Panc1 (cell line): ENCODE data around the gene PPM1F. TPM values are rescaled to one million over a fixed set of nuclear protein-coding genes. Genes with fewer than 3 reads are reported as not detected.
A peak's percentile ranks its signal among the peaks of the same experiment; 100 is the strongest.

ENCODE experiments used
- ATAC-seq: fragments of 200-7000 bp; cut with Tn5 transposase; 2 replicates; pipeline ENCODE4 v1.9.1; 2020; ENCODE audit warnings: mild to moderate bottlenecking, moderate library complexity
- BruUV-seq: library from RNA; stranded (reverse); fragments of 400-500 nt; replicated peaks from 2 replicates; lab custom pipeline; 2021; lab: Mats Ljungman, UMichigan
- CTCF ChIA-PET: fragments of 300-600 bp; sonication (Branson Sonifier 250); formaldehyde crosslinking; loops from one replicate; lab custom pipeline; 2022; ENCODE audit warnings: antibody characterized with exemption; lab: Charles Lee
- POLR2A ChIA-PET: fragments of 300-600 bp; sonication (Branson Sonifier 250); formaldehyde crosslinking; loops from one replicate; lab custom pipeline; 2022; ENCODE audit warnings: antibody characterized with exemption; lab: Charles Lee
- DNase-seq: peaks from one replicate; pipeline ENCODE4 v3.0.0-alpha.2; 2010; ENCODE audit warnings: low read depth, low spot score
- H3K27ac ChIP-seq: 2 replicates; pipeline ENCODE4 v1.5.1; 2011; ENCODE audit warnings: mild to moderate bottlenecking, low read length, inconsistent platforms
- H3K27me3 ChIP-seq: fragments of 200-500 bp; sonication (Bioruptor generic); 2 replicates; pipeline ENCODE4 v1.6.0; 2014; ENCODE audit warnings: low read length, inconsistent platforms; ENCODE audit not compliant: control insufficient read depth, insufficient read depth
- H3K36me3 ChIP-seq: fragments of 200-500 bp; sonication (Bioruptor generic); 2 replicates; pipeline ENCODE4 v1.5.1; 2014; ENCODE audit warnings: inconsistent platforms, mild to moderate bottlenecking, low read length, moderate library complexity; ENCODE audit not compliant: control insufficient read depth, insufficient read depth
- H3K4me1 ChIP-seq: 2 replicates; pipeline ENCODE4 v1.5.1; 2011; ENCODE audit warnings: inconsistent platforms, mild to moderate bottlenecking, low read length, moderate library complexity; ENCODE audit not compliant: control insufficient read depth, insufficient read depth
- H3K4me3 ChIP-seq, 2 experiments: 2 replicates each; pipeline ENCODE4 v1.5.1; 2011 to 2012; ENCODE audit warnings: low read depth in 2 of 2, low read length in 2 of 2, mild to moderate bottlenecking in 2 of 2, inconsistent platforms in 1 of 2, moderate library complexity in 1 of 2
- H3K9me3 ChIP-seq: fragments of 200-500 bp; sonication (Bioruptor generic); 2 replicates; pipeline ENCODE4 v1.5.1; 2014; ENCODE audit warnings: low read depth, mild to moderate bottlenecking, inconsistent platforms, low read length, moderate library complexity; ENCODE audit not compliant: control insufficient read depth, insufficient read depth
- POLR2AphosphoS5 ChIP-seq: IDR thresholded peaks from 2 replicates; pipeline ENCODE4 v1.6.1; 2012; ENCODE audit warnings: mild to moderate bottlenecking, low read depth, low read length, moderate library complexity
- REST ChIP-seq, 2 experiments: IDR thresholded peaks; 2 replicates each; pipeline ENCODE4 v1.6.1; 2011 to 2012; ENCODE audit warnings: low read depth in 2 of 2, control low read depth in 1 of 2, low read length in 1 of 2, mild to moderate bottlenecking in 1 of 2, moderate library complexity in 1 of 2; ENCODE audit not compliant: insufficient read depth in 1 of 2
- SIN3A ChIP-seq: IDR thresholded peaks from 2 replicates; pipeline ENCODE4 v1.6.1; 2012; ENCODE audit warnings: low read depth, mild to moderate bottlenecking, low read length, moderate library complexity, borderline replicate concordance; ENCODE audit not compliant: insufficient read depth
- TCF7L2 ChIP-seq: IDR thresholded peaks from 2 replicates; pipeline ENCODE4 v1.6.1; 2011; ENCODE audit warnings: mild to moderate bottlenecking, low read depth, low read length, inconsistent platforms
- in situ Hi-C: cut with HindIII; loops from 2 replicates; pipeline ENCODE4 v1.10.0; 2016; ENCODE audit warnings: low sequenced_read_pairs, low pct_unique_long_range_greater_than_20kb
- intact Hi-C: fragments of 100-400 bp; cut with micrococcal nuclease; formaldehyde crosslinking; loops from one replicate; pipeline ENCODE4 v1.10.0; 2022; ENCODE audit not compliant: unreplicated experiment
- total RNA-seq: library from RNA; stranded (reverse); gene quantifications from one replicate; pipeline ENCODE4 v1.2.1, GENCODE V29; 2021; ENCODE audit not compliant: unreplicated experiment
- TF ChIP-seq, protein P1 (sequence below): fragments of 450-650 bp; IDR thresholded peaks from 2 replicates; pipeline ENCODE4 v1.5.1; 2017; ENCODE audit warnings: mild to moderate bottlenecking

The PPM1F gene
- total RNA-seq, 1 experiment from 2014 or later: 28.9 TPM

- Histone ChIP-seq H3K4me1 (peaks cover 4% of the 10 kb centered on the region; the same call in 1 of the 2 replicates), H3K27ac (peak overlapping the region; percentile 65), H3K9me3 (no peaks in the 10 kb centered on the region), H3K27me3 (no peaks in the 10 kb centered on the region), H3K4me3 (peak overlapping the region; percentile 60 to 64), H3K36me3 (no peaks in the 10 kb centered on the region; the same call in 1 of the 2 replicates)
- POLR2A ChIA-PET: no interaction called here
- in situ Hi-C loops: no loop called here
- TF ChIP-seq TCF7L2: no peak
- TF ChIP-seq, protein P1, sequence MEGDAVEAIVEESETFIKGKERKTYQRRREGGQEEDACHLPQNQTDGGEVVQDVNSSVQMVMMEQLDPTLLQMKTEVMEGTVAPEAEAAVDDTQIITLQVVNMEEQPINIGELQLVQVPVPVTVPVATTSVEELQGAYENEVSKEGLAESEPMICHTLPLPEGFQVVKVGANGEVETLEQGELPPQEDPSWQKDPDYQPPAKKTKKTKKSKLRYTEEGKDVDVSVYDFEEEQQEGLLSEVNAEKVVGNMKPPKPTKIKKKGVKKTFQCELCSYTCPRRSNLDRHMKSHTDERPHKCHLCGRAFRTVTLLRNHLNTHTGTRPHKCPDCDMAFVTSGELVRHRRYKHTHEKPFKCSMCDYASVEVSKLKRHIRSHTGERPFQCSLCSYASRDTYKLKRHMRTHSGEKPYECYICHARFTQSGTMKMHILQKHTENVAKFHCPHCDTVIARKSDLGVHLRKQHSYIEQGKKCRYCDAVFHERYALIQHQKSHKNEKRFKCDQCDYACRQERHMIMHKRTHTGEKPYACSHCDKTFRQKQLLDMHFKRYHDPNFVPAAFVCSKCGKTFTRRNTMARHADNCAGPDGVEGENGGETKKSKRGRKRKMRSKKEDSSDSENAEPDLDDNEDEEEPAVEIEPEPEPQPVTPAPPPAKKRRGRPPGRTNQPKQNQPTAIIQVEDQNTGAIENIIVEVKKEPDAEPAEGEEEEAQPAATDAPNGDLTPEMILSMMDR: no peak
- no peak; the same call in 1 of the 2 replicates for TF ChIP-seq SIN3A
- no peak for TF ChIP-seq POLR2AphosphoS5
- no peak for TF ChIP-seq REST (IDR thresholded peaks at IDR 0.05; ENCODE audit: insufficient read depth in 1 of 2, low read depth in 2 of 2, low read length in 1 of 2)
- intact Hi-C loops: no loop called here
- DNase-seq: no peak
- BruUV-seq: no TSS peak
- peak; percentile 44 for ATAC-seq
- CTCF ChIA-PET: interaction anchor here (1.1 kb wide), 1 partner anchor 14 kb away, joined by 3 read pairs; no protein-coding TSS in a partner anchor
These were observed 650 bp downstream of the PPM1F start for GRCh38 chr22:21951931-21952465.

GRCh38 chr22:21951062-21951461, 1.6 kb downstream of the PPM1F start:
- no peak for DNase-seq
- intact Hi-C loops (no loop called here), in situ Hi-C loops (no loop called here)
- ATAC-seq: no peak
- H3K27me3 ChIP-seq: no peaks in the 10 kb centered on the region
- H3K36me3 ChIP-seq: no peaks in the 10 kb centered on the region; the same call in 1 of the 2 replicates
- H3K4me1 ChIP-seq: peaks cover 4% of the 10 kb centered on the region; the same call in 1 of the 2 replicates
- H3K9me3 ChIP-seq: no peaks in the 10 kb centered on the region
- BruUV-seq: no TSS peak
- ChIA-PET POLR2A (no interaction called here), CTCF (no interaction called here)
- TF ChIP-seq REST (IDR thresholded peaks at IDR 0.05; ENCODE audit: insufficient read depth in 1 of 2, low read depth in 2 of 2, low read length in 1 of 2) (no peak), TCF7L2 (no peak), SIN3A (no peak), POLR2AphosphoS5 (no peak)
- TF ChIP-seq, protein P1: no peak
- H3K27ac ChIP-seq: no peak overlapping the region
- no peak overlapping the region for H3K4me3 ChIP-seq
